K562 (cell line): ENCODE measurements around the gene CRB2. TPM values are rescaled to one million over a fixed set of nuclear protein-coding genes. Genes with fewer than 3 reads are reported as not detected.

Source experiments
- BRCA1 ChIP-seq, 2 experiments: fragments of 450-650 bp in 1 of 2; sonication (generic) in 1 of 2; formaldehyde crosslinking in 1 of 2; IDR thresholded peaks; 2 replicates each; pipeline versions ENCODE4 v1.5.0 to v1.6.1; 2017 to 2020; ENCODE audit warnings: mild to moderate bottlenecking in 1 of 2, missing genetic modification reagents in 1 of 2
- CBX5 ChIP-seq: IDR thresholded peaks from 2 replicates; pipeline ENCODE4 v1.6.1; 2014; ENCODE audit warnings: low read depth, borderline replicate concordance
- CBX8 ChIP-seq: fragments of 200-600 bp; sonication (generic); IDR thresholded peaks from 2 replicates; pipeline ENCODE4 v1.6.1; 2012; ENCODE audit warnings: borderline replicate concordance, mixed run types, low read depth, mild to moderate bottlenecking, moderate library complexity, mixed read lengths, low read length, control low read depth, inconsistent platforms; ENCODE audit not compliant: poor library complexity, severe bottlenecking; ENCODE audit errors: extremely low read depth
- DIDO1 ChIP-seq: fragments of 450-650 bp; IDR thresholded peaks from 2 replicates; pipeline ENCODE4 v1.6.1; 2016; ENCODE audit warnings: low read depth, missing biosample characterization, missing genetic modification characterization
- FOXA3 ChIP-seq, 2 experiments: fragments of 450-650 bp in 1 of 2; sonication (generic) in 1 of 2; formaldehyde crosslinking; IDR thresholded peaks in 1 of 2; conservative IDR thresholded peaks in 1 of 2; 2 replicates each; pipeline versions ENCODE4 v1.4.0 to v1.8.0; 2020 to 2022; ENCODE audit warnings: mild to moderate bottlenecking in 2 of 2, missing genetic modification reagents in 1 of 2
- GTF2F1 ChIP-seq: IDR thresholded peaks from 2 replicates; pipeline ENCODE4 v1.6.1; 2011; ENCODE audit warnings: low read depth, low read length, improper control_type of control experiment
- HDAC2 ChIP-seq: fragments of 450-650 bp; IDR thresholded peaks from 2 replicates; pipeline ENCODE4 v1.6.1; 2016; ENCODE audit warnings: mild to moderate bottlenecking
- MAFF ChIP-seq: IDR thresholded peaks from 2 replicates; pipeline ENCODE4 v1.6.1; 2012; ENCODE audit warnings: low read length, improper control_type of control experiment
- NEUROD1 ChIP-seq: fragments of 150-350 bp; IDR thresholded peaks from 2 replicates; pipeline ENCODE4 v1.6.1; 2014; ENCODE audit warnings: borderline replicate concordance, low read length, low read depth; ENCODE audit not compliant: partially characterized antibody
- RAD51 ChIP-seq: fragments of 450-650 bp; IDR thresholded peaks from 2 replicates; pipeline ENCODE4 v1.7.1; 2016; ENCODE audit warnings: low read depth, mild to moderate bottlenecking, borderline replicate concordance
- SNRNP70 ChIP-seq: fragments of 200-400 bp; formaldehyde crosslinking; optimal IDR thresholded peaks from 2 replicates; pipeline ENCODE3; 2017; ENCODE audit warnings: low read depth, low read length
- ZBTB11 ChIP-seq, 3 experiments: fragments of 200-800 bp in 1 of 3; fragments of 250-450 bp in 1 of 3; fragments of 450-650 bp in 1 of 3; sonication (Bioruptor Pico) in 1 of 3; sonication (Bioruptor generic) in 1 of 3; formaldehyde crosslinking in 1 of 3; IDR thresholded peaks; 2 replicates each; pipeline versions ENCODE4 v1.6.1 to v1.8.0; 2016 to 2022; ENCODE audit warnings: mild to moderate bottlenecking in 2 of 3, missing genetic modification characterization in 2 of 3, missing compliant biosample characterization in 1 of 3, moderate library complexity in 1 of 3
- ZFP30 ChIP-seq: fragments of 250-450 bp; sonication (Bioruptor Pico); IDR thresholded peaks from 2 replicates; pipeline ENCODE4 v1.8.0; 2022; ENCODE audit warnings: moderate library complexity, mild to moderate bottlenecking, inconsistent platforms, borderline replicate concordance
- ZNF263 ChIP-seq: sonication (generic); formaldehyde crosslinking; IDR thresholded peaks from 2 replicates; pipeline ENCODE4 v1.8.0; 2022; ENCODE audit warnings: mild to moderate bottlenecking, missing genetic modification reagents, borderline replicate concordance
- polyA plus RNA-seq, 8 experiments: library from polyadenylated mRNA; depleted of rRNA in 4 of 8; stranded (reverse) in 5 of 8; unstranded in 3 of 8; fragments of >200 nt; fragmentation: Nextera tagmentation in 2 of 8; fragmentation: Illumina TruSeq in 1 of 8; extraction: Ambion mirVana in 2 of 8; extraction: Trizol in 1 of 8; gene quantifications; 2 replicates each; pipeline versions ENCODE4 v1.2.1 to v1.2.3, GENCODE V29; 2011 to 2014; ENCODE audit warnings: inconsistent platforms in 1 of 8, missing spikeins in 1 of 8
- total RNA-seq, 7 experiments: library from RNA; depleted of rRNA in 6 of 7; stranded (reverse); fragments of >200 nt in 6 of 7; fragmentation: Illumina TruSeq in 2 of 7; extraction: Trizol in 2 of 7; gene quantifications; 2 replicates each; pipeline versions ENCODE4 v1.2.1 to v1.2.3, GENCODE V29; 2011 to 2021; ENCODE audit warnings: low replicate concordance in 1 of 7

Gene CRB2
- total and polyA plus RNA-seq, 9 of the 15 experiments (the other 6 are each of a cell fraction or from before 2014, with no cell fraction given), result 0.13 to 1.2 (median 0.25) TPM; not detected in 2

- TF ChIP-seq NEUROD1 (no peak), FOXA3 (CRISPR knock-in tag; conservative IDR thresholded peaks at IDR 0.05 in 1 of 2, IDR thresholded peaks at IDR 0.05 in 1 of 2) (0 out of 4 replicates have a peak, but pooled peaks of 1 of the 2 experiments have one; percentile 10), CBX5 (no peak), ZNF263 (CRISPR knock-in tag) (peak; percentile 44; the same call in 1 of the 2 replicates), RAD51 (no peak), ZBTB11 (CRISPR knock-in tag; IDR thresholded peaks at IDR 0.05) (no peak), HDAC2 (no peak), ZFP30 (CRISPR knock-in tag) (no peak), CBX8 (no peak), MAFF (no peak), BRCA1 (IDR thresholded peaks at IDR 0.05) (no peak), BRCA1 (CRISPR knock-in tag; IDR thresholded peaks at IDR 0.05) (no peak), DIDO1 (no peak), GTF2F1 (no peak), SNRNP70 (no peak)
Observed at GRCh38 chr9:123406691-123407216, 50.8 kb downstream of the CRB2 start (continued).
